8988T (cell line): ENCODE results near the gene RIC8A.
"Not testable (repeated sequence)": the region's sequence is repeated elsewhere in the genome, so short reads cannot be mapped to it uniquely, and the experiment has no call there.

Source experiments
- DNase-seq: peaks from one replicate; pipeline ENCODE4 v3.0.0; 2011

Gene RIC8A

DNA sequence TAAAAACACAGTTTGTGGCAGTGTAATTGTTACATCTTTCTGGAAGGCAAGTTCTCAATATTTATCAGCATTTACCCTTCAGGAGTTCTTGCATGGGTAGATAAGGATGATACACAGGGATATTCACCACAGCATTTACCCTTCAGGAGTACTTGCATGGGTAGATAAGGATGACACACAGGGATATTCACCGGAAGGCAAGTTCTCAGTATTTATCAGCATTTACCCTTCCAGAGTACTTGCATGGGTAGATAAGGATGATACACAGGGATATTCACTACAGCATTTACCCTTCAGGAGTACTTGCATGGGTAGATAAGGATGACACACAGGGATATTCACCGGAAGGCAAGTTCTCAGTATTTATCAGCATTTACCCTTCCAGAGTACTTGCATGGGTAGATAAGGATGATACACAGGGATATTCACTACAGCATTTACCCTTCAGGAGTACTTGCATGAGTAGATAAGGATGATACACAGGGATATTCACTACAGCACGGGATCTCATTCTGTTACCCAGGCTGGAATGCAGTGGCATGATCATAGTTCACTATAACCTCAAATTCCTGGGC lies 13.2 kb downstream of the RIC8A start:
- DNase-seq: not testable (repeated sequence)

GRCh38 chr11:221539-221938 lies 14.0 kb downstream of the RIC8A start:
- no peak for DNase-seq

- no peak for DNase-seq
Observed at GRCh38 chr11:221998-222789, 14.7 kb downstream of the RIC8A start.

GRCh38 chr11:223026-223789 lies 15.7 kb downstream of the RIC8A start:
- no peak for DNase-seq

GRCh38 chr11:223884-224283 lies 16.4 kb downstream of the RIC8A start:
- DNase-seq: no peak

DNA sequence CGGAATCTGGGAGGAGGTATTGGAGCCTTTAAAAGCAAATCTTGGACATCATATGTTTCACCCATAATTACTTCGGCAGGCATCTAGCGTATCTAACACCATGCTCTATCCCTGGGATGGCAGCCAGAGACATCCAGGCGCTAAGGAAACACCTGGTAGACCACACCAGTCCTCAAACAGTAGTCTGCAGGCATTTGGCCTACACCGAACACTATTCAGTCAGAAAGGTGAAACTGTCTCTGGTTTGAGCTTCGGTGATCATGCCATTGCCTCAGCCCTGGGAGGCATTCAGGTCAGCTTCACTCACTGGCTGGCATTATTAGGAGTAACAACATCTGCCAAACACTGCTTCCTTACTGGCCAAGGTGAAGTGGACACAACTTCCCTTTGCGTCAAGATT lies 16.9 kb downstream of the RIC8A start:
- no peak for DNase-seq

GRCh38 chr11:225734-226453 lies 18.4 kb downstream of the RIC8A start:
- no peak for DNase-seq

- no peak for DNase-seq
Observed at GRCh38 chr11:227824-228379, 20.4 kb downstream of the RIC8A start.

GRCh38 chr11:230431-230830 lies 22.9 kb downstream of the RIC8A start:
- DNase-seq: no peak

GRCh38 chr11:232783-233565 lies 25.5 kb downstream of the RIC8A start:
- no peak for DNase-seq

GRCh38 chr11:235180-235579 lies 27.7 kb downstream of the RIC8A start:
- no peak for DNase-seq

DNA sequence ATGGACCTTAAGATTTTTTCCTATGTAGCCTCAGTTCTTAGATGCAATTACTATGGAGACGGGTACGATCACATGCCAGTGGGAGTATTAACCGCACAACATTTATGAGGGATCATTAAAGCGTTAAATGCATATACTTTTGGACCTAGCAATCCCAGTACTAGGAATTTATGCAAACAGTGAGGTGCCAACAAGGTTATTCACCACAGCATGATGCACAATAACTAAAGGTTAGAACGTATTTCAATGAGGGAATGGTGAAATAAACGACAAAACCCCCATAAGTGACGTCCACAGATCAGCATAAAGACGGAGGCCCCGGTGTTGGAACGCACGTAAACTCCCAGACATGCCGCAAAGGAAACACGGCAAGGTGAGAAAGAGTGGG lies 28.1 kb downstream of the RIC8A start:
- no peak for DNase-seq

GRCh38 chr11:235997-236773 lies 28.7 kb downstream of the RIC8A start, which contains the start of gene SIRT3:
Gene SIRT3, minus strand, starts transcription at chr11:236342. Its CDS starts 14 bp downstream, at chr11:236328.
- peak; percentile 95 for DNase-seq

- DNase-seq: peak; percentile 97
Observed at GRCh38 chr11:236774-237767, 29.6 kb downstream of the RIC8A start, which contains the start of gene PSMD13. Gene PSMD13, plus strand, starts transcription at chr11:236976. Its CDS starts 74 bp downstream, at chr11:237050.

DNA sequence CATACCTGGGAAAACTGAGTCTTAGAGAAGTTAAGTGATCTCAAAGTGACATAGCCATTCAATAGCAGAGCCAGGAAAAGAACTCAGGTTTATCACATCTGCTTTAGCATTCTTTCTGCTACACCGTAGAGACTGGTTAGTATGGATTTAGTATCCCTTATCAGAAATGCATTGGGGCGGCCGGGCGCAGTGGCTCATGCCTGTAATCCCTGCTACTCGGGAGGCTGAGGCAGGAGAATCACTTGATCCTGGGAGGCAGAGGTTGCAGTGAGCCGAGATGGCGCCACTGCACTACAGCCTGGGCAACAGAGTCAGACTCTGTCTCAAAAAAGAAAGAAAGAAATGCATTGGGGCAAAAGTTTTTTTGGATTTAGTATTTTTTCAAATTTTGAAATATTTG lies 30.8 kb downstream of the RIC8A start:
- not testable (repeated sequence) for DNase-seq

DNA sequence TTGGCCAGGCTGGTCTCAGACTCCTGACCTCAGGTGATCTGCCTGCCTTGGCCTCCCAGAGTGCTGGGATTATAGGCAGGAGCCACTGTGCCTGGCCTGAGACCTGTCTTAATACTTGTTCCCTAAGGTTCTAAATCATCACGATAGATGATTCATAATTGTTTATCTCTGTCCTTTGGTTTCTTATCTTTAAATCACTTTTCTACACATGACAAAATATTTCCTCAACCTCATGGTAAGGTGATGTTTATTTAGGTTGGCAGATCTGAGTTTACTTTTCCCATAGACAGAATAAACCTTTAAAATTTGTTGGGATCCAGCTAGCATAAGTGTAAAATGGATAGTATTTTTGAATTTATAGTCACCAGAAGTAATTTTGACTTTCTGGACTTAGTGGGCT lies 32.8 kb downstream of the RIC8A start:
- no peak for DNase-seq

- no peak for DNase-seq
Observed at GRCh38 chr11:241634-242033, 34.1 kb downstream of the RIC8A start.

- DNase-seq: no peak
Observed at GRCh38 chr11:244376-244775, 36.9 kb downstream of the RIC8A start.

DNA sequence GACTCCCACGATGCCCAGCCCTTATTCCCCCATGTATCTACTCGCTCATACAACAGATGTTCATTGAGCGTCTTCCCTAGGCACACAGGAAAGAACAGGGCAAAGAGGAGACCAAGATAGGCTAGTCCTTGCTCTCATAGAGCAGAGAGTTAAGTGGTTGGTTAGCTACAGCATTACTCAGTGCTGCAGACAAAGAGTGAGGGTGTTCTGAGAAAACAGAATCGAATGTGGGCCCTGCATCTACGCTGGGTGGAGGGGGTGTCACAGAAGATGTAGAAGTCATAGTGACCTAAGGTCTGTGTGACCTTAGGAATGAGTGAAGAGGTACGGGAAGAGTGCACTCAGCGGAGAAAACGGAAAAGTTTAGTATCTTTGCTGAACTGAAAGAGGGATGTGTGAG lies 41.6 kb downstream of the RIC8A start:
- DNase-seq: no peak

- no peak for DNase-seq
Observed at GRCh38 chr11:250274-250673, 42.8 kb downstream of the RIC8A start.
